SK-N-DZ (cell line): Measurements from ENCODE around the gene UQCC3.
"Not testable (repeated sequence)": the region's sequence is repeated elsewhere in the genome, so short reads cannot be mapped to it uniquely, and the experiment has no call there.

Source experiments
- DNase-seq: peaks from one replicate; pipeline ENCODE4 v3.0.0-alpha.2; 2015; ENCODE audit warnings: low spot score

Gene UQCC3

GRCh38 chr11:62702246-62702645 is 30.8 kb downstream of the UQCC3 start:
- no peak for DNase-seq

- DNase-seq: not testable (repeated sequence)
Observed at GRCh38 chr11:62703921-62704320, 32.4 kb downstream of the UQCC3 start.

- no peak for DNase-seq
Observed at GRCh38 chr11:62705413-62705812, 33.9 kb downstream of the UQCC3 start.

- DNase-seq: peak; percentile 91
Observed at GRCh38 chr11:62705880-62706849, 34.7 kb downstream of the UQCC3 start.

- no peak for DNase-seq
Observed at GRCh38 chr11:62706850-62707247, 35.4 kb downstream of the UQCC3 start.

- peak; percentile 99 for DNase-seq
Observed at GRCh38 chr11:62707277-62707861, 35.9 kb downstream of the UQCC3 start, which contains the start of the genes BSCL2 and GNG3. TSS of gene BSCL2 (minus strand) at chr11:62707424. CDS start at chr11:62707195, 229 bp downstream. TSS of gene GNG3 (plus strand) at chr11:62707676. CDS start at chr11:62708296, 620 bp downstream.

- DNase-seq: peak; percentile 30
Observed at GRCh38 chr11:62708392-62708791, 36.9 kb downstream of the UQCC3 start.

- peak; percentile 34 for DNase-seq
Observed at GRCh38 chr11:62708793-62709192, 37.3 kb downstream of the UQCC3 start.

- peak; percentile 96 for DNase-seq
Observed at GRCh38 chr11:62709247-62710000, 38.0 kb downstream of the UQCC3 start.

GRCh38 chr11:62710001-62710345 is 38.5 kb downstream of the UQCC3 start:
- no peak for DNase-seq

- DNase-seq: no peak
Observed at GRCh38 chr11:62712276-62712812, 40.9 kb downstream of the UQCC3 start.

GRCh38 chr11:62712861-62713260 is 41.4 kb downstream of the UQCC3 start:
- DNase-seq: no peak

GRCh38 chr11:62713343-62713742 is 41.9 kb downstream of the UQCC3 start:
- no peak for DNase-seq

- no peak for DNase-seq
Observed at GRCh38 chr11:62715150-62716130, 44.0 kb downstream of the UQCC3 start.

GRCh38 chr11:62716206-62716605 is 44.7 kb downstream of the UQCC3 start:
- DNase-seq: no peak

- DNase-seq: no peak
Observed at GRCh38 chr11:62716816-62717215, 45.3 kb downstream of the UQCC3 start.

GRCh38 chr11:62719302-62719978 is 48.0 kb downstream of the UQCC3 start:
- no peak for DNase-seq

- DNase-seq: no peak
Observed at GRCh38 chr11:62721994-62722393, 50.5 kb downstream of the UQCC3 start.
